Muscle of arm (tissue), 12 donors: Measurements from ENCODE around the gene TACSTD2. TPM values are rescaled to one million over a fixed set of nuclear protein-coding genes. Genes with fewer than 3 reads are reported as not detected.
A peak's percentile ranks its signal among the peaks of the same experiment; 100 is the strongest.
"Not testable (repeated sequence)": the region's sequence is repeated elsewhere in the genome, so short reads cannot be mapped to it uniquely, and the experiment has no call there.

Source experiments
- DNase-seq: peaks from one replicate; pipeline ENCODE4 v3.0.0-alpha.2; 2013
- polyA plus RNA-seq, 12 donors: library from polyadenylated mRNA; unstranded; fragments of 120-200 nt; gene quantifications; one replicate each; pipeline ENCODE4 v1.2.1, GENCODE V29; 2013; ENCODE audit not compliant: insufficient read length in 12 of 12

The TACSTD2 gene
- polyA plus RNA-seq, 12 donors: 0.08 to 51.6 (median 0.35) TPM; not detected in 2

GRCh38 chr1:58568271-58568860 is 8.7 kb downstream of the TACSTD2 start:
- DNase-seq: no peak

DNA sequence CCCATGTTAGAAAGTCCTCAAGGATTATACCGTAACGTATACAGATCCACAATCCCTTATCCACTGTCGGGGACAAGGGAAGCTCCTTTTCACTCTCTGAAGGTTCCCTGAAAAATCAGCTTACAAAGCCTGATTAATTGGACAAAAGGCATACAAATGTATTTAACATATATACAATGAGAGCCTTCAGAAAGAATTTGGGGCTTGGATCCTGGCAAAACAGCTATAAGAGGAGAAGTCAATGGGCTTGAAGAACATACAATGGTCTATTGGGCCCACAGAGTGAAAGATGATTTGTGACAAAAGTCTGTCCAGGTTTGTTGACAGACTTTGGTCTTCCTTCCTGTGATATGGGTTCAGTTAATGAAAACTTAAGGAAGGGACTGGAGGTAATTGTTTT is 10.7 kb downstream of the TACSTD2 start:
- DNase-seq: no peak

DNA sequence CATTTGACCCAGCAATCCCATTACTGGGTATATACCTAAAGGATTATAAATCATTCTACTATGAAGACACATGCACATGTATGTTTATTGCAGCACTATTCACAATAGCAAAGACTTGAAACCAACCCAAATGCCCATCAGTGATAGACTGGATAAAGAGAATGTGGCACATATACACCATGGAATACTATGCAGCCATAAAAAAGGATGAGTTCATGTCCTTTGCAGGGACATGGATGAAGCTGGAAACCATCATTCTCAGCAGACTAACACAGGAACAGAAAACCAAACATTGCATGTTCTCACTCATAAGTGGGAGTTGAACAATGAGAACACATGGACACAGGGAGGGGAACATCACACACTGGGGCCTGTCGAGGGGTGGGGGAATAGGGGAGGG is 13.3 kb downstream of the TACSTD2 start:
- not testable (repeated sequence) for DNase-seq

DNA sequence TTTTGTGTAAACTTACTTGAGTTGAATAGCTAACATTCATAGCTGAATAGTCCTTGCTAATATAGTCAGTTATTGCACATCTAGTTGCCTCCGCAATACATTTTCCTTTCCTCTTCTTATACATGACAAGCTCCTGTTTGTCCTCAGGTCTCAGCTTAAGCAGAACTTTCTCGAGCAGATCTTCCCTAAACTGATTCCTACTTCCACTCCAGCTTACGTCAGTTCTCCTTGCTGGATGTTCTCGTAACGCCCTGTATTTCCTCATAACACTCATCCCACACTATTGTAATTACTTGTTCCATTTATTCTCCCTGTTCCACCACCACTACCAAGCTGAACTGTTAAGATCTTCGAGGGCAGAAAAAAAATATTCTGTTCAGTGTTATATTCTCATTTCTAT is 15.4 kb downstream of the TACSTD2 start:
- DNase-seq: no peak

GRCh38 chr1:58555393-58555792 is 21.7 kb downstream of the TACSTD2 start:
- DNase-seq: no peak

DNA sequence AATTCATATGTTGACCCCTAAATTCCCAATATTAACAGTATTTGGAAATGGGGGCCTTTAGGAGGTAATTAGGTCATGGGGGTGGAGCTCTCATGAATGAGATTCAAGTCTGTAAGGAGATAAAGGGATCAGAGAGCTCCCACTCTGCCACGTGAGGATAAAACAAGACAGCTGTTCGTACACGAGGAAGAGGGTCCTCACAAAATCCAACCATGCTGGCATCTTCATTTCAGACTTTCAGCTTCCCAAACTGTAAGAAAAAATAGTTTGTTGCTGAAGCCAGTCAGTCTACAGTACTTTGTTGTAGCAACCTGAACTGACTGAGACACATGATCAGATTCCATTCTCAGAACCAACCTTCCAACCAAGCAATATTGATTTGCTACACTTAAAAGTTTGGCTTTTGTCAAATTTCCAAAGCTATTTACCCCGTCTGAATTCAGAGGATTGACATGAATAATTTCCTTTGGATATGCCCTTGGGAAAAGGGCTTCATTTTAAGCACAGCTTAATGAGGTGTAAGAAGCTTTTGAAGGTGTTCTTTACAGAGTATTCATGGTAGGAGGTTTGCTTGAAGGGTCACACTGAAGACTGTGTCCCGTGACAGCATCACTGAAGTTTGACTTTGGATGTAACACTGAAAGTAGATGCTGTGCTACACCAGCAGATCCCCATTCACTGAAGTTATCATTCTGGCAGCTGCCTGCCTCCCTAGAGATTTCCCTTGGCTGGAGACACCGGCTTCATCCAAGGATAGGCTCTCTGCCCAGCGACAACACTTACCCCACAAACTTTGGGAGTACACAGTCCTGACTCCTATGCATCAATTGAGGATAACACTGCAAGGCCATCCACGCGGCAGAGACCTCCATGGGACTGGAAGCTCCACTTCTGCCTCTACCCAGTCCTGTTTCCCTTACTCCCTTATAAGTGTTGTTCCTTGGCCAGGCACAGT is 25.6 kb downstream of the TACSTD2 start:
- no peak for DNase-seq

DNA sequence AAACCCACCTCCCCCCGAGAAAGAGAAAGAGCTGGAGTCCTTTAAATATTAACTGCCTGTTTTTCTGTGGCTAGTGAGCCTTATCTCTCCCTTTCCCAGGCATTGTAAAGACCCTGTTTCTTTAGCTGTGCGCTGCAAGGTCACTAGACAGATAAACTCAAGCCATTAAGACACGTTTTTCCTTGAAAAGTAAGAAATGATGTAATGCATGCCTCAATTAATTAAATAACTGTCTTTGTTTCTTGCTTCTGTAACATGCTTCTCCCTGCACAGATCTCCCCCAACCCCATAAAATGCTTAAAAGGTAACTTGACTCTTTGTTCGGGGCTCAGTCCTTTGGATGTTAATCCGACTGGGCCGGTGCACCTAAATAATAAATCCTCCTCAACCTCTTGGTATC is 27.8 kb downstream of the TACSTD2 start:
- DNase-seq: not testable (repeated sequence)

DNA sequence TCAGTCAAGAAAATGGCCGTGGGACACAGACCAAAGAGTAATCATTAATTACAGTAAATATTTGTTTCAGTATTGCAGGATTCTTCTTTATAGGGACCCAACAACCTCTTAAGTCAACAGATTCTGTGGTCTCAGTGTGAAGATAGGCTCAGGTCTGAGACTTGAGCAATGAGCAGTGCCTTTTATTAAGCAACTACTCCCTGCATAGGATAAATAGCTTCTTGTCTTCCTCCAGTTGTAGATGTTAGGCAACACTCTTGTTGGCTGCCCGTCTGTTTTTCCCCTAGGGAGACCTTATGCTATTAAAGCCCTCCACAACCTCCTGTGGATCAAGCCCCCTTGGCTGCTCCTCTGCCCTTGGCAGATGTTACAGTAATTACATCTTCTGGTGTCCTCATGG is 28.7 kb downstream of the TACSTD2 start:
- DNase-seq: no peak

GRCh38 chr1:58546520-58547308 is 30.3 kb downstream of the TACSTD2 start, which contains the start of gene OMA1:
Gene OMA1, minus strand, starts transcription at chr1:58546726. Its CDS starts 7,432 bp downstream, at chr1:58539294.
- DNase-seq: peak; percentile 98

DNA sequence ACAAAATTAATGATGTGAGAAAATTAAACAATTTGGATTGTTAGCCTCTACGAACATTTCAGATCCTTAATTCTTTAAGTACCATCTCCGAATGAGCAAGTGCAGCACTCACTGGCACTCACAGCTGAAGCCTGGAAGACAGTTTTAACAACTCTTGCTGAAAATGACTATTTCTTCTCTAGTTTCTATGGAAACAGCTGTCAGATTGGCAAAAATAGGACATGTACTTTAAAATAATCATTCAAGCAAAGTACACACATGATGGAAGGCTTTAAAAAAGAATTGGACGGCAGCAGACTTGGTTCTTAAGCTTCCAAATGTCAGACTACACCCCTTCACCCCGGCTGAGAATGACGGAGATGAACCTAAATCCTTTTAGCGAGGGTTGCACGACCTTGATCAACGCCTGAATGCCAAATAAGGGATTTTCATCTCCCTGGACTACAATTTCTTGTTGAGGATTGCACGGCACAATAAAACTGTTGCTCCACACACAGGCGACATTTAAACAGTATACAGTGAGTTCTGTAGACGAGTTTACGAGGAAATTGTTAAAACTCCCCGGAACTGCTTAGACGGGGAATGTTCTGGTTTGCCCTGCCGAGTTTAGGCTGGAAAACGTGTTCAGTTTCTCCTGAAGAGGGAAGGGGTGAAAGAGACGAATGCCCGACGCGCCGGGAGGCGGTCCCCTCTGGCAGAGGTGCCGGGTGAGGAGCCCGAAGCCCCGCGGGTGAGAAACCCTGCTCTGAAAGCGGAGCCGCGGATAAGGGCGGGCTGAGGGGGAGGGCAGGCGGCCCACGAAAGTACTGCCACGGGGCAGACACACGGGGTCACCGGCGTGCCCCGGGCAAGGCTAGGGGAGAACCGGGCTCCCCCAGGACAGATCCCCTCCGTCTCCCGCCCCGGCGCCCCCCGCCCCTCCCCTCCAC is 31.2 kb downstream of the TACSTD2 start:
- peak; percentile 82 for DNase-seq

DNA sequence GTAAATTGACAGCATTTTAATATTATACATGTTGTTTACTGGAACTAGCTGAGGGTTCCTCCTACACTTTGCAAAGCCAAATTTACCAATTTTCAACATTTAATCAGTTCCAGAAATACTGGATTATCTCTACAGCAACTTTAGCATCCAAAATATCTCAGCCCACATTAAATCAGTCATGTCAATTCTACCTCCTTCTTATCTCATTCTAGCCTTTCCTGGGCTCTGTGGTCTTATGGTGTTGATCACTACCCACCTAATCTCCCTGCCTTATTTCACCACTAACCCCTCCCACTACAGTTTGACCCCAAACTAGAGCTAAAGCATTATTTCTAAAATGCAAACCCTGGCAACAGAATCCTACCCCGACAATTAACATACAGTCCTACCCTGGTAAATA is 33.8 kb downstream of the TACSTD2 start:
- no peak for DNase-seq

DNA sequence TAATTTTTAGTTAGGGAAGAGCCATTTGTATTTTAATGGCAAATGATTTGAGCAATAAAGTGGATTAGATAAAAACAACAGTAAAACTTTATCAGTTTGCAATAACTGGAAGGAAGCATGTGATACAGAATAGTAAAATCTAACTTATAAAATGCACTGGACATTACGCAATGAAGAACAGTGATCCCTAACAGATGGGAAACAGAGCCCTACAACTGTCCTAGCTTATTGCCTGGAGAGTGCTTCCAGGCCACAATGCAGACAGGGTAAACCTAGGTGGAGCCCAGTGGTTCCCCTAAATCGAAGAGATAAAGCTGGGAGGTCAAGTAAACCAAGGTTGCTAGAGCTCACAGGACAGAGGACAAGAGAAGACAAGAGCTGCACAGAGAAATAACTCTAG is 37.5 kb downstream of the TACSTD2 start:
- DNase-seq: no peak

DNA sequence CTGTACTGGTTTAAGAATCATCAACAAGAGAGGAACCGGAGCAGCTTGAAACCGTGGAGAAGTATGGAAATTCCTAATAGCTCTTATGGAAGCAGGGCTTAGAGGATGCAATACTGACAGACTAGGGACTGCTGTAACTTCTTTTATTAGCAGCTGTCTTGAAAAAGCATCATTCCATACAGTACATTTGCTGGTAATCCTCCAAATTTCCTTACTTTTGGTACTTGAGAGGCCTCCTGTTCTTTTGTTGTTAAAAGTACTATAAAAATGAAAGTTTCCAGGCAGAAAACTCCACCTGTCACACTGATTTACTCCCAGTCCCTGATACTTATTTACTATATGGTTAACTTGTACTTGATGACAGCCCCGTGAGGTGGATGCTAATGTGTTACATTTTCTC is 38.2 kb downstream of the TACSTD2 start:
- DNase-seq: no peak

DNA sequence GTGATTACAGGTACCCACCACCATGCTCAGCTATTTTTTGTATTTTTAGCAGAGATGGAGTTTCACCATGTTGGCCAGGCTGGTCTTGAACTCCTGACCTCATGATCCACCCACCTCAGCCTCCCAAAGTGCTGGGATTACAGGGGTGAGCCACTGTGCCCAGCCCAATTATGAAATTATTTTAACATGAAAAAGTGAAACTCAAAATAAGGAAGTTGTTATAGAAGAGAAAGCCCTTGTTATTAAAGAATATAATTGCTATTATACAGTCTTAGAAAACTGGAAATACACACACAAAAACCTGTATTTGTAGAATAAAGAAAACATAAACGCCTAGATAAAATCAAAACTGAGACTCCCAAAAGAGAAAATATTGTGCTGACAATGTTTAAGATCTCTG is 45.2 kb downstream of the TACSTD2 start:
- DNase-seq: not testable (repeated sequence)

DNA sequence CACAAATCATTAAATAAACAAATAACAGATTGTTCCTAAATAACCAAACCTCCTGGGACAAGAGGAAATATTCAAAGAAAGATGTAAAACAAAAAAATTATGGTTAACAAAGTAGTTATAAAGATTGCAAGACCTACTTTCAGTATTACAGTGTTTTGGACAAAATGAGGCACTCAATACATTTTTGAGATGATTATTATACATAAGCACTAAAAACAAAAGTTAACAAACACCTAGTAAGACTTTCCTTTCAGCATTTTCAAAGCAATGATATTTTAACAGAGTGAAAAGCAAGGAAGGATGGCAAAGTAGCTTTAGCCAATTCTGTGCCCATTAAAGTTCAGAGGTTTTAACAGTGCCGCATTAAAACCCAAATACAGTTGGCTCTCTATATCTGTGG is 47.8 kb downstream of the TACSTD2 start:
- DNase-seq: no peak

DNA sequence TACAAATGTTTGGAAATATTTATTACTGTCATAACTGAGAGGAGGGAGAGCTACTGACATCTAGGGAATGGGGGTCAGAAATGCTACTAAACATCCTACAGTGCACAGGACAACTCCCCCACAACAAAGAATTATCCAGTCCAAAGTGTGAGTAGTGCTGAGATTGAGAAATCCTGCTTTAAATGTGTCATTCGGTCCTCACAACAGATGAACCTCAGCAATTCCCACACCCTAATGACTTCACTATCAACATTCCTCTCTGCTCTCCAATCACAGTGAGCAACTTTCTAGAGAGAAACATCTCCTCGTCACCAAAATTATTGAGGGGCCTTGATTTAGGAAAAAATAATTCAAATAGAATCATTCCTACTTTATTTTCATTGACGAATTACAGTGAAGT is 48.5 kb downstream of the TACSTD2 start:
- no peak for DNase-seq

Other genes starting within 250 kb of the TACSTD2 start
- gene OMA1, start 30.5 kb downstream of the TACSTD2 start, polyA plus RNA-seq: 10 to 100 TPM in 11 of 12 donors, not detected in 1; 14.0 to 33.4 (median 20.5) TPM
- 10 to 100 TPM in 11 of 12 donors, not detected in 1; 15.2 to 71.1 (median 32.7) TPM for gene MYSM1, start 122.8 kb upstream of the TACSTD2 start, polyA plus RNA-seq
- gene JUN, start 206.8 kb upstream of the TACSTD2 start, polyA plus RNA-seq: 100 to 1,000 TPM in 7 of 12 donors, 10 to 100 TPM in 4, not detected in 1; 67.0 to 384 (median 164) TPM